HEK293T (cell line): Measurements from ENCODE around the gene ANO2.

Experiments used
- CTBP1 ChIP-seq: fragments of 450-650 bp; IDR thresholded peaks from 2 replicates; pipeline ENCODE4 v1.6.1; 2016; ENCODE audit warnings: borderline replicate concordance
- ELF4 ChIP-seq: fragments of 450-650 bp; IDR thresholded peaks from 2 replicates; pipeline ENCODE4 v1.6.1; 2017; ENCODE audit warnings: antibody characterized with exemption
- FOXA1 ChIP-seq: fragments of 450-650 bp; IDR thresholded peaks from 2 replicates; pipeline ENCODE4 v1.6.1; 2016; ENCODE audit warnings: mild to moderate bottlenecking
- FOXK2 ChIP-seq: fragments of 450-650 bp; IDR thresholded peaks from 2 replicates; pipeline ENCODE4 v1.6.1; 2016; ENCODE audit warnings: mild to moderate bottlenecking
- L3MBTL2 ChIP-seq: fragments of 450-650 bp; conservative IDR thresholded peaks from 2 replicates; pipeline ENCODE4 v1.6.1; 2016; ENCODE audit warnings: mild to moderate bottlenecking
- NFRKB ChIP-seq: fragments of 450-650 bp; IDR thresholded peaks from 2 replicates; pipeline ENCODE4 v1.6.1; 2016; ENCODE audit warnings: mild to moderate bottlenecking, moderate library complexity

DNA sequence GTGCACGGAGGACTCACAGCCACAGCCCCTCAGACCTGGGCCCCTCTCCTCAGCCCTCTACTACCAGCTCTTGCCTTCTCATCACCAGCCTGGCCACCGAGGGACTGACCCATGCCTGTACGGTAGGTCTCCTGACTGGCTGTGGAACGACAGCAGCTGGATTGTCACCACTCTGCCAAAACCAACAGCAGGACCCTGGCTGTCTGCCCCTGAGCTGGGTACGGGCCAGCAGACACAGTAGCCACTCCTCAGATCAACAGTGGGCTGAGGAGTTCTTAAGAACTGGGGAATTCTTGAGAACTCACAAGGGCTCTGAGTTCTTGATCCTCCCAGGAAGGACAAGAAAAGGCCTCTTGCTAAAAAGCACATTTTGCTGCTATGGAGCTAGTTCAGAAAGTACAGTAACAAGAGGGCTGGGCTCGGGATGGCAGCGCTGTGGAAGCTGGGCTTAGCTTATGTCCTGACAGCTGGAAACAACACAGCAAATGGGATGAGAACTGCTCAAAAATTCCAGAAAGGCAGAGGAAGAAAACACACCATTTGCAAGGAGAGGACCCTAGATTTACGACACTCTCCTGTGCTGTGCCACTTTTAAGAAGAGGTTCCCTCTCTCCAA, 176.4 kb downstream of the ANO2 start:
- TF ChIP-seq NFRKB = no peak
- TF ChIP-seq FOXK2 = no peak
- no peak for TF ChIP-seq FOXA1
- no peak for TF ChIP-seq L3MBTL2
- TF ChIP-seq ELF4 = no peak
- no peak for TF ChIP-seq CTBP1
